BE2C (cell line): ENCODE measurements around the gene ACTA1.

ENCODE experiments used
- DNase-seq: peaks from one replicate; pipeline ENCODE4 v3.0.0-alpha.2; 2020
- H3K27me3 ChIP-seq: fragments of 250-450 bp; sonication (Bioruptor Pico); 2 replicates; pipeline ENCODE4 v1.5.1; 2020; ENCODE audit warnings: mild to moderate bottlenecking
- H3K36me3 ChIP-seq: fragments of 250-450 bp; sonication (Bioruptor Pico); 2 replicates; pipeline ENCODE4 v1.5.1; 2020; ENCODE audit warnings: mild to moderate bottlenecking
- H3K4me1 ChIP-seq: fragments of 250-450 bp; sonication (Bioruptor Pico); 2 replicates; pipeline ENCODE4 v1.5.1; 2020
- H3K4me3 ChIP-seq: 2 replicates; pipeline ENCODE4 v1.5.1; 2011; ENCODE audit warnings: low read depth, low read length
- H3K9me3 ChIP-seq: fragments of 250-450 bp; sonication (Bioruptor Pico); 2 replicates; pipeline ENCODE4 v1.5.1; 2020
- CTCF ChIP-seq: IDR thresholded peaks from 2 replicates; pipeline ENCODE4 v1.5.1; 2012; ENCODE audit warnings: mild to moderate bottlenecking, low read depth, low read length

The ACTA1 gene

GRCh38 chr1:229448354-229448753, 14.5 kb upstream of the ACTA1 start:
- Histone ChIP-seq H3K36me3 (peaks cover 40% of the 10 kb centered on the region), H3K4me3 (no peak overlapping the region), H3K4me1 (no peaks in the 10 kb centered on the region), H3K27me3 (no peaks in the 10 kb centered on the region), H3K9me3 (no peaks in the 10 kb centered on the region)
- no peak for TF ChIP-seq CTCF
- DNase-seq = no peak

- no peaks in the 10 kb centered on the region for H3K27me3 ChIP-seq
- TF ChIP-seq CTCF = no peak
- H3K9me3 ChIP-seq = no peaks in the 10 kb centered on the region
- no peak for DNase-seq
- H3K36me3 ChIP-seq = peaks cover 45% of the 10 kb centered on the region
- no peak overlapping the region for H3K4me3 ChIP-seq
- no peaks in the 10 kb centered on the region for H3K4me1 ChIP-seq
Measured at GRCh38 chr1:229447809-229448252, 13.9 kb upstream of the ACTA1 start.

GRCh38 chr1:229445828-229446227, 11.9 kb upstream of the ACTA1 start:
- DNase-seq = no peak
- Histone ChIP-seq H3K4me1 (no peaks in the 10 kb centered on the region), H3K4me3 (no peak overlapping the region), H3K27me3 (no peaks in the 10 kb centered on the region), H3K9me3 (no peaks in the 10 kb centered on the region), H3K36me3 (peaks cover 31% of the 10 kb centered on the region)
- TF ChIP-seq CTCF = no peak

GRCh38 chr1:229440851-229441537, 7.1 kb upstream of the ACTA1 start:
- no peak for TF ChIP-seq CTCF
- DNase-seq = no peak

GRCh38 chr1:229438021-229438420, 4.1 kb upstream of the ACTA1 start:
- TF ChIP-seq CTCF = no peak
- no peaks in the 10 kb centered on the region for H3K9me3 ChIP-seq
- no peak overlapping the region for H3K4me3 ChIP-seq
- no peak for DNase-seq
- peaks cover 3% of the 10 kb centered on the region for H3K4me1 ChIP-seq
- peaks cover 11% of the 10 kb centered on the region for H3K36me3 ChIP-seq
- H3K27me3 ChIP-seq = no peaks in the 10 kb centered on the region

More at GRCh38 chr1:229440851-229441537, 7.1 kb upstream of the ACTA1 start:
- no peaks in the 10 kb centered on the region for H3K27me3 ChIP-seq
- H3K36me3 ChIP-seq = peaks cover 26% of the 10 kb centered on the region
- H3K9me3 ChIP-seq = no peaks in the 10 kb centered on the region
- no peak overlapping the region for H3K4me3 ChIP-seq
- H3K4me1 ChIP-seq = no peaks in the 10 kb centered on the region

GRCh38 chr1:229437443-229437842, 3.5 kb upstream of the ACTA1 start:
- Histone ChIP-seq H3K36me3 (peaks cover 7% of the 10 kb centered on the region), H3K9me3 (no peaks in the 10 kb centered on the region), H3K27me3 (no peaks in the 10 kb centered on the region), H3K4me3 (no peak overlapping the region), H3K4me1 (peaks cover 3% of the 10 kb centered on the region)
- TF ChIP-seq CTCF = no peak
- DNase-seq = no peak
